ENCODE measurements around the gene TIGD3.
A peak's percentile ranks its signal among the peaks of the same experiment; 100 is the strongest.

DNA sequence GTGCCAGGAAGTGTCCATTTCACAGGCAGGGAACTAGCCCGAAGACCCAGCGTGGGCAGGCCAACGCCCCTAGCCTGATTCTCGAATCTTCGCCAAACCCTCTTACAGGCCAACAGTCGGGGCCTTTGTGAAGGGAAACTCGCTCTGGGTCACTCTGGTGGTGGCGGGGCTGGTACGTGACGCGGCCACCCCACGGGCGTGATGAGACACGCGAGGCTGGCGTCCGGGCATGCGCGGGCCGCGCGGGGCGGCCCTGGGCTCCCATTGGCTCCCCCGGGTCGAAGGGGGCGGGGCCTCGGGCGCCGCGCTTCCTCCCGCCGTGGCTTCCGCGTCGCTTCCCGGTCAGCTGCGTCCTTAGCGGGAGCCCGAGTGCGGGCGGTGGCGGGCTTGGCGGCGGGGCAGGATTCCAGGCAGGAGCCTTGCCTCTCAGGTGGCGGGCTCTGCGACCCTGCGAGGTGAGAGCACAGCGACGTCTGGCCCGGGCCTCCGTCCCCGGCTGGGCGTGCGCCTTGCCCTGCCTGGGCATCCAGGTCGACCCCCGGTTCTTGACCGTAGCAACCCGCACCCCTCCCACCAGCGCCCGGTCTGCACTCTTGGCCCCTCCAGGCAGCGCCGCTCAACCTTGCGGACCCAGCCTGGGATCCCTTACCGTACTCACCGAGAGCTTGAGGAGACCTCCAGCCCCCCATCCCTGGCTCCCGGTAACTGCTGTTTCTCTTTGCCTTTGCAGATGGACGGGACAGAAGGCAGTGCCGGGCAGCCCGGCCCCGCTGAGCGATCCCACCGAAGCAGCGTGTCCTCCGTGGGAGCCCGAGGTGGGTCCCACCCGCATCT is 32.0 kb downstream of the TIGD3 start, which contains the start of gene FRMD8:
- TF ChIP-seq, protein P1, sequence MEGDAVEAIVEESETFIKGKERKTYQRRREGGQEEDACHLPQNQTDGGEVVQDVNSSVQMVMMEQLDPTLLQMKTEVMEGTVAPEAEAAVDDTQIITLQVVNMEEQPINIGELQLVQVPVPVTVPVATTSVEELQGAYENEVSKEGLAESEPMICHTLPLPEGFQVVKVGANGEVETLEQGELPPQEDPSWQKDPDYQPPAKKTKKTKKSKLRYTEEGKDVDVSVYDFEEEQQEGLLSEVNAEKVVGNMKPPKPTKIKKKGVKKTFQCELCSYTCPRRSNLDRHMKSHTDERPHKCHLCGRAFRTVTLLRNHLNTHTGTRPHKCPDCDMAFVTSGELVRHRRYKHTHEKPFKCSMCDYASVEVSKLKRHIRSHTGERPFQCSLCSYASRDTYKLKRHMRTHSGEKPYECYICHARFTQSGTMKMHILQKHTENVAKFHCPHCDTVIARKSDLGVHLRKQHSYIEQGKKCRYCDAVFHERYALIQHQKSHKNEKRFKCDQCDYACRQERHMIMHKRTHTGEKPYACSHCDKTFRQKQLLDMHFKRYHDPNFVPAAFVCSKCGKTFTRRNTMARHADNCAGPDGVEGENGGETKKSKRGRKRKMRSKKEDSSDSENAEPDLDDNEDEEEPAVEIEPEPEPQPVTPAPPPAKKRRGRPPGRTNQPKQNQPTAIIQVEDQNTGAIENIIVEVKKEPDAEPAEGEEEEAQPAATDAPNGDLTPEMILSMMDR (IDR thresholded peaks at IDR 0.05; ENCODE audit: low read depth, low read length, missing input control): no peak
- TF ChIP-seq, protein P2, sequence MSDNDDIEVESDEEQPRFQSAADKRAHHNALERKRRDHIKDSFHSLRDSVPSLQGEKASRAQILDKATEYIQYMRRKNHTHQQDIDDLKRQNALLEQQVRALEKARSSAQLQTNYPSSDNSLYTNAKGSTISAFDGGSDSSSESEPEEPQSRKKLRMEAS (IDR thresholded peaks at IDR 0.05): no peak
- TF ChIP-seq, protein P3, sequence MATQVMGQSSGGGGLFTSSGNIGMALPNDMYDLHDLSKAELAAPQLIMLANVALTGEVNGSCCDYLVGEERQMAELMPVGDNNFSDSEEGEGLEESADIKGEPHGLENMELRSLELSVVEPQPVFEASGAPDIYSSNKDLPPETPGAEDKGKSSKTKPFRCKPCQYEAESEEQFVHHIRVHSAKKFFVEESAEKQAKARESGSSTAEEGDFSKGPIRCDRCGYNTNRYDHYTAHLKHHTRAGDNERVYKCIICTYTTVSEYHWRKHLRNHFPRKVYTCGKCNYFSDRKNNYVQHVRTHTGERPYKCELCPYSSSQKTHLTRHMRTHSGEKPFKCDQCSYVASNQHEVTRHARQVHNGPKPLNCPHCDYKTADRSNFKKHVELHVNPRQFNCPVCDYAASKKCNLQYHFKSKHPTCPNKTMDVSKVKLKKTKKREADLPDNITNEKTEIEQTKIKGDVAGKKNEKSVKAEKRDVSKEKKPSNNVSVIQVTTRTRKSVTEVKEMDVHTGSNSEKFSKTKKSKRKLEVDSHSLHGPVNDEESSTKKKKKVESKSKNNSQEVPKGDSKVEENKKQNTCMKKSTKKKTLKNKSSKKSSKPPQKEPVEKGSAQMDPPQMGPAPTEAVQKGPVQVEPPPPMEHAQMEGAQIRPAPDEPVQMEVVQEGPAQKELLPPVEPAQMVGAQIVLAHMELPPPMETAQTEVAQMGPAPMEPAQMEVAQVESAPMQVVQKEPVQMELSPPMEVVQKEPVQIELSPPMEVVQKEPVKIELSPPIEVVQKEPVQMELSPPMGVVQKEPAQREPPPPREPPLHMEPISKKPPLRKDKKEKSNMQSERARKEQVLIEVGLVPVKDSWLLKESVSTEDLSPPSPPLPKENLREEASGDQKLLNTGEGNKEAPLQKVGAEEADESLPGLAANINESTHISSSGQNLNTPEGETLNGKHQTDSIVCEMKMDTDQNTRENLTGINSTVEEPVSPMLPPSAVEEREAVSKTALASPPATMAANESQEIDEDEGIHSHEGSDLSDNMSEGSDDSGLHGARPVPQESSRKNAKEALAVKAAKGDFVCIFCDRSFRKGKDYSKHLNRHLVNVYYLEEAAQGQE (IDR thresholded peaks at IDR 0.05): no peak
- TF ChIP-seq TAF1 (conservative IDR thresholded peaks at IDR 0.05) (no peak), JUND (IDR thresholded peaks at IDR 0.05) (no peak), GABPA (IDR thresholded peaks at IDR 0.05 in 1 of 2, conservative IDR thresholded peaks at IDR 0.05 in 1 of 2) (no peak), SP1 (IDR thresholded peaks at IDR 0.05) (peak; percentile 20), YY1 (IDR thresholded peaks at IDR 0.05) (peak; percentile 41), HNF4A (conservative IDR thresholded peaks at IDR 0.05) (no peak), EGR1 (IDR thresholded peaks at IDR 0.05; ENCODE audit: low read depth in 2 of 2) (no peak), RXRA (IDR thresholded peaks at IDR 0.05) (no peak)
- TF ChIP-seq, protein P4, sequence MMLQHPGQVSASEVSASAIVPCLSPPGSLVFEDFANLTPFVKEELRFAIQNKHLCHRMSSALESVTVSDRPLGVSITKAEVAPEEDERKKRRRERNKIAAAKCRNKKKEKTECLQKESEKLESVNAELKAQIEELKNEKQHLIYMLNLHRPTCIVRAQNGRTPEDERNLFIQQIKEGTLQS (IDR thresholded peaks at IDR 0.05): no peak
- TF ChIP-seq, protein P5, sequence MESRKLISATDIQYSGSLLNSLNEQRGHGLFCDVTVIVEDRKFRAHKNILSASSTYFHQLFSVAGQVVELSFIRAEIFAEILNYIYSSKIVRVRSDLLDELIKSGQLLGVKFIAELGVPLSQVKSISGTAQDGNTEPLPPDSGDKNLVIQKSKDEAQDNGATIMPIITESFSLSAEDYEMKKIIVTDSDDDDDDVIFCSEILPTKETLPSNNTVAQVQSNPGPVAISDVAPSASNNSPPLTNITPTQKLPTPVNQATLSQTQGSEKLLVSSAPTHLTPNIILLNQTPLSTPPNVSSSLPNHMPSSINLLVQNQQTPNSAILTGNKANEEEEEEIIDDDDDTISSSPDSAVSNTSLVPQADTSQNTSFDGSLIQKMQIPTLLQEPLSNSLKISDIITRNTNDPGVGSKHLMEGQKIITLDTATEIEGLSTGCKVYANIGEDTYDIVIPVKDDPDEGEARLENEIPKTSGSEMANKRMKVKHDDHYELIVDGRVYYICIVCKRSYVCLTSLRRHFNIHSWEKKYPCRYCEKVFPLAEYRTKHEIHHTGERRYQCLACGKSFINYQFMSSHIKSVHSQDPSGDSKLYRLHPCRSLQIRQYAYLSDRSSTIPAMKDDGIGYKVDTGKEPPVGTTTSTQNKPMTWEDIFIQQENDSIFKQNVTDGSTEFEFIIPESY (IDR thresholded peaks at IDR 0.05): no peak

All from liver (tissue), 3 donors.